Upper lobe of left lung (tissue), 4 donors: ENCODE measurements around the gene PSPH.

Experiments used
- CTCF ChIP-seq, 6 experiments: fragments of 450-650 bp in 4 of 6; fragments of 200-600 bp in 2 of 6; sonication (generic) in 2 of 6; IDR thresholded peaks; one replicate each; pipeline ENCODE4 v1.5.1; 2016 to 2019; ENCODE audit warnings: antibody characterized with exemption in 6 of 6
- POLR2AphosphoS5 ChIP-seq, 2 donors: sonication (generic); formaldehyde crosslinking; IDR thresholded peaks; one replicate each; pipeline ENCODE4 v1.5.1; 2017; ENCODE audit warnings: antibody characterized with exemption in 2 of 2

- TF ChIP-seq POLR2AphosphoS5 (IDR thresholded peaks at IDR 0.05) (no peak), CTCF (IDR thresholded peaks at IDR 0.05) (no peak)
Observed at GRCh38 chr7:55983537-55983936, 67.7 kb downstream of the PSPH start.
